Activated CD8-positive, alpha-beta T cell treated with anti-CD3 and anti-CD28 coated beads for 36 hours (primary cell): ENCODE results near the gene MRPL14. TPM values are rescaled to one million over a fixed set of nuclear protein-coding genes. Genes with fewer than 3 reads are reported as not detected.
"Not testable (repeated sequence)": the region's sequence is repeated elsewhere in the genome, so short reads cannot be mapped to it uniquely, and the experiment has no call there.

Source experiments
- ATAC-seq: fragments of 200-7000 bp; cut with Tn5 transposase; one replicate; pipeline ENCODE4 v1.10.0; 2021; ENCODE audit warnings: mild to moderate bottlenecking, moderate library complexity
- CTCF ChIA-PET: fragments of 350-600 bp; sonication (Branson Sonifier 250); formaldehyde crosslinking; loops from one replicate; lab custom pipeline; 2021; ENCODE audit warnings: antibody characterized with exemption; lab: Charles Lee
- POLR2A ChIA-PET: fragments of 350-600 bp; sonication (Branson Sonifier 250); formaldehyde crosslinking; loops from one replicate; lab custom pipeline; 2021; ENCODE audit warnings: antibody characterized with exemption; lab: Charles Lee
- DNase-seq: peaks from one replicate; pipeline ENCODE4 v3.0.0-alpha.2; 2020
- H3K27ac Mint-ChIP-seq: one replicate; pipeline ENCODE4 v1.8.0; 2021; ENCODE audit warnings: mild to moderate bottlenecking, mixed read lengths
- H3K27me3 Mint-ChIP-seq: one replicate; pipeline ENCODE4 v1.8.0; 2021; ENCODE audit warnings: mixed read lengths
- H3K36me3 Mint-ChIP-seq: one replicate; pipeline ENCODE4 v1.8.0; 2021; ENCODE audit warnings: low read depth, mixed read lengths
- H3K4me1 Mint-ChIP-seq: one replicate; pipeline ENCODE4 v1.8.0; 2021; ENCODE audit warnings: low read depth, mixed read lengths
- H3K4me3 Mint-ChIP-seq: one replicate; pipeline ENCODE4 v1.8.0; 2021; ENCODE audit warnings: mild to moderate bottlenecking, moderate library complexity, mixed read lengths
- H3K9me3 Mint-ChIP-seq: one replicate; pipeline ENCODE4 v1.8.0; 2021; ENCODE audit warnings: mixed read lengths
- CTCF ChIP-seq: fragments of 200-600 bp; IDR thresholded peaks from one replicate; pipeline ENCODE4 v1.8.0; 2022; ENCODE audit warnings: antibody characterized with exemption, mild to moderate bottlenecking
- intact Hi-C: fragments of 100-400 bp; cut with micrococcal nuclease; formaldehyde crosslinking; loops from one replicate; pipeline ENCODE4 v1.10.0; 2022
- total RNA-seq, 2 experiments: library from RNA; stranded (reverse); gene quantifications; one replicate each; pipeline ENCODE4 v1.2.3, GENCODE V29; 2021

The MRPL14 gene
- total RNA-seq, 2 experiments from 2014 or later: 42.8 to 44.3 TPM

- no peak for TF ChIP-seq CTCF
- H3K27ac Mint-ChIP-seq: no peak overlapping the region
- no peak overlapping the region for H3K4me3 Mint-ChIP-seq
- DNase-seq (no peak), ATAC-seq (no peak)
- POLR2A ChIA-PET: interaction anchor here (0.7 kb wide), 1 partner anchor 33 kb away, joined by 3 read pairs; no protein-coding TSS in a partner anchor
- intact Hi-C loops: no loop called here
- no peaks in the 10 kb centered on the region for H3K36me3 Mint-ChIP-seq
- H3K27me3 Mint-ChIP-seq: no peaks in the 10 kb centered on the region
- CTCF ChIA-PET: no interaction called here
- H3K4me1 Mint-ChIP-seq: no peaks in the 10 kb centered on the region
- H3K9me3 Mint-ChIP-seq: no peaks in the 10 kb centered on the region
Observed at GRCh38 chr6:44093066-44093465, 34.2 kb downstream of the MRPL14 start.

- Mint-ChIP-seq H3K9me3 (no peaks in the 10 kb centered on the region), H3K4me3 (no peak overlapping the region), H3K27me3 (no peaks in the 10 kb centered on the region), H3K36me3 (no peaks in the 10 kb centered on the region), H3K4me1 (no peaks in the 10 kb centered on the region), H3K27ac (no peak overlapping the region)
- ChIA-PET CTCF (interaction anchor here (0.5 to 1.2 kb wide), 3 partner anchors 13 to 175 kb away, joined by 3 to 4 read pairs (median 4); no protein-coding TSS in a partner anchor), POLR2A (interaction anchor here (0.8 kb wide), 1 partner anchor 16 kb away, joined by 3 read pairs; no protein-coding TSS in a partner anchor)
- intact Hi-C loops: no loop called here
- ATAC-seq (no peak), DNase-seq (no peak)
- TF ChIP-seq CTCF: no peak
Observed at GRCh38 chr6:44091981-44092884, 35.0 kb downstream of the MRPL14 start.

- H3K27ac Mint-ChIP-seq, H3K4me3 Mint-ChIP-seq, POLR2A ChIA-PET, ATAC-seq, H3K4me1 Mint-ChIP-seq, intact Hi-C loops, H3K27me3 Mint-ChIP-seq, H3K36me3 Mint-ChIP-seq, H3K9me3 Mint-ChIP-seq, DNase-seq: not testable (repeated sequence)
- CTCF ChIA-PET: interaction anchor here (0.5 to 4.2 kb wide), 3 partner anchors 12 to 134 kb away, joined by 4 to 23 read pairs (median 4); no protein-coding TSS in a partner anchor
Observed at GRCh38 chr6:44091356-44091755, 35.9 kb downstream of the MRPL14 start.

- Mint-ChIP-seq H3K27ac (no peak overlapping the region), H3K4me3 (no peak overlapping the region), H3K27me3 (no peaks in the 10 kb centered on the region), H3K36me3 (no peaks in the 10 kb centered on the region), H3K9me3 (no peaks in the 10 kb centered on the region), H3K4me1 (peaks cover 6% of the 10 kb centered on the region)
- peak; percentile 74 for ATAC-seq
- no peak for DNase-seq
- intact Hi-C loops: no loop called here
- ChIA-PET POLR2A (no interaction called here), CTCF (interaction anchor here (1.1 to 4.2 kb wide), 3 partner anchors 9 to 61 kb away, joined by 3 to 23 read pairs (median 8); no protein-coding TSS in a partner anchor)
- TF ChIP-seq CTCF: no peak
Observed at GRCh38 chr6:44090465-44090864, 36.8 kb downstream of the MRPL14 start.

- ChIA-PET CTCF (interaction anchor here (4.2 kb wide), 1 partner anchor 10 kb away, joined by 23 read pairs; no protein-coding TSS in a partner anchor), POLR2A (no interaction called here)
- ATAC-seq: no peak
- Mint-ChIP-seq H3K4me3 (no peak overlapping the region), H3K9me3 (no peaks in the 10 kb centered on the region), H3K27ac (no peak overlapping the region), H3K4me1 (peaks cover 11% of the 10 kb centered on the region), H3K27me3 (no peaks in the 10 kb centered on the region), H3K36me3 (no peaks in the 10 kb centered on the region)
- no peak for TF ChIP-seq CTCF
- intact Hi-C loops: no loop called here
- DNase-seq: no peak
Observed at GRCh38 chr6:44088827-44089590, 38.2 kb downstream of the MRPL14 start.
